ENCODE results near the gene NDUFA5.

- TF ChIP-seq ZSCAN18 (tag by site-specific recombination; IDR thresholded peaks at IDR 0.05) = no peak
- TF ChIP-seq ZNF121 (tag by site-specific recombination; IDR thresholded peaks at IDR 0.05) = no peak
- no peak for TF ChIP-seq PBX3 (CRISPR knock-in tag; IDR thresholded peaks at IDR 0.05)
- no peak for TF ChIP-seq CTCF (tag by site-specific recombination; IDR thresholded peaks at IDR 0.05)
- no peak for TF ChIP-seq ZNF10 (tag by site-specific recombination; IDR thresholded peaks at IDR 0.05)
These were observed 611 bp downstream of the NDUFA5 start for GRCh38 chr7:123557016-123557397.

Measured in HEK293 (cell line).